Naive thymus-derived CD8-positive, alpha-beta T cell (primary cell): ENCODE results near the gene KLHL21. TPM values are rescaled to one million over a fixed set of nuclear protein-coding genes. Genes with fewer than 3 reads are reported as not detected.

Experiments used
- polyA plus RNA-seq, 3 donors: library from polyadenylated mRNA; unstranded; fragments of 300-500 nt; fragmentation: Illumina TruSeq; gene quantifications; one replicate each; pipeline ENCODE4 v1.2.3, GENCODE V29; 2021
- total RNA-seq, 8 experiments: library from RNA in 2 of 8; stranded (reverse) in 2 of 8; gene quantifications; one replicate each; pipeline ENCODE4 v1.2.3 and lab custom pipeline; 2021 to 2026

Gene KLHL21
- total and polyA plus RNA-seq, 5 experiments from 2014 or later = 15.7 to 67.7 (median 26.4) TPM

Other genes starting within 250 kb of the KLHL21 start
- gene ACOT7, start 209.1 kb downstream of the KLHL21 start, total RNA-seq = 1 to 10 TPM; 4.3 to 4.9 TPM
- 1 to 10 TPM; 5.6 to 9.4 (median 7.8) TPM for gene ACOT7, start 209.1 kb downstream of the KLHL21 start, polyA plus RNA-seq
- not detected for gene HES2, start 182.9 kb downstream of the KLHL21 start, total RNA-seq
- not detected for gene HES2, start 182.9 kb downstream of the KLHL21 start, polyA plus RNA-seq
- gene ESPN, start 178.1 kb downstream of the KLHL21 start, total RNA-seq = 1 to 10 TPM; 2.3 to 2.4 TPM
- gene ESPN, start 178.1 kb downstream of the KLHL21 start, polyA plus RNA-seq = under 1 TPM; 0.12 to 0.81 (median 0.15) TPM
- 100 to 1,000 TPM; 378 to 381 TPM for gene TNFRSF25, start 136.7 kb downstream of the KLHL21 start, total RNA-seq
- gene TNFRSF25, start 136.7 kb downstream of the KLHL21 start, polyA plus RNA-seq = 10 to 100 TPM in 2 of 3 donors, 1 to 10 TPM in 1; 7.2 to 28.7 (median 10.6) TPM
- 1 to 10 TPM; 6.3 to 7.0 TPM for gene PLEKHG5, start 111.2 kb downstream of the KLHL21 start, total RNA-seq
- 1 to 10 TPM in 1 of 3 donors, under 1 TPM in 2; 0.57 to 1.4 (median 0.59) TPM for gene PLEKHG5, start 111.2 kb downstream of the KLHL21 start, polyA plus RNA-seq
- 10 to 100 TPM; 81.3 to 93.0 TPM for gene NOL9, start 48.4 kb downstream of the KLHL21 start, total RNA-seq
- gene NOL9, start 48.4 kb downstream of the KLHL21 start, polyA plus RNA-seq = 10 to 100 TPM; 10.4 to 19.4 (median 18.5) TPM
- gene TAS1R1, start 47.6 kb downstream of the KLHL21 start, total RNA-seq = not detected
- under 1 TPM in 1 of 3 donors, not detected in 2; 0.06 TPM for gene TAS1R1, start 47.6 kb downstream of the KLHL21 start, polyA plus RNA-seq
- 10 to 100 TPM; 64.5 to 73.2 TPM for gene ZBTB48, start 22.9 kb downstream of the KLHL21 start, total RNA-seq
- 10 to 100 TPM in 2 of 3 donors, 1 to 10 TPM in 1; 9.8 to 30.0 (median 28.7) TPM for gene ZBTB48, start 22.9 kb downstream of the KLHL21 start, polyA plus RNA-seq
- 1 to 10 TPM; 8.4 to 8.5 TPM for gene PHF13, start 10.9 kb upstream of the KLHL21 start, total RNA-seq
- gene PHF13, start 10.9 kb upstream of the KLHL21 start, polyA plus RNA-seq = 1 to 10 TPM; 1.4 to 4.3 (median 3.2) TPM
- gene THAP3, start 22.0 kb upstream of the KLHL21 start, total RNA-seq = 10 to 100 TPM; 28.7 to 30.7 TPM
- gene THAP3, start 22.0 kb upstream of the KLHL21 start, polyA plus RNA-seq = 10 to 100 TPM; 20.1 to 26.5 (median 25.4) TPM
- 10 to 100 TPM; 44.9 to 47.4 TPM for gene DNAJC11, start 98.9 kb upstream of the KLHL21 start, total RNA-seq
- 10 to 100 TPM; 13.2 to 22.5 (median 19.5) TPM for gene DNAJC11, start 98.9 kb upstream of the KLHL21 start, polyA plus RNA-seq
- 10 to 100 TPM; 32.6 to 37.1 TPM for gene CAMTA1, start 182.6 kb upstream of the KLHL21 start, total RNA-seq
- gene CAMTA1, start 182.6 kb upstream of the KLHL21 start, polyA plus RNA-seq = 10 to 100 TPM; 47.3 to 78.3 (median 67.4) TPM